NCI-H748 treated with DMSO at 0.1 percent for 48 hours (cell line): ENCODE measurements around the gene CYB561D1.

Experiments
- DNase-seq: peaks from one replicate; lab custom pipeline; 2025; lab: John Stamatoyannopoulos, UW

Gene CYB561D1

GRCh38 chr1:109481646-109482045 lies 12.2 kb upstream of the CYB561D1 start:
- no peak for DNase-seq

- DNase-seq, result no peak
These were observed 11.7 kb upstream of the CYB561D1 start for GRCh38 chr1:109482242-109482641.

GRCh38 chr1:109482791-109483671 lies 10.9 kb upstream of the CYB561D1 start:
- DNase-seq, result peak; percentile 61

- peak; percentile 64 for DNase-seq
These were observed 10.0 kb upstream of the CYB561D1 start, which contains the start of gene ATXN7L2 for GRCh38 chr1:109483672-109484518. ATXN7L2 (plus strand) TSS chr1:109483905; CDS start chr1:109483954, 49 bp downstream.

- DNase-seq, result no peak
These were observed 9.3 kb upstream of the CYB561D1 start for GRCh38 chr1:109484519-109484975.

GRCh38 chr1:109485001-109485400 lies 8.9 kb upstream of the CYB561D1 start:
- no peak for DNase-seq

- no peak for DNase-seq
These were observed 6.6 kb upstream of the CYB561D1 start for GRCh38 chr1:109487261-109487660.

GRCh38 chr1:109488201-109488600 lies 5.7 kb upstream of the CYB561D1 start:
- DNase-seq, result no peak

- DNase-seq, result no peak
These were observed 5.2 kb upstream of the CYB561D1 start for GRCh38 chr1:109488696-109489095.

GRCh38 chr1:109490029-109490933 lies 3.6 kb upstream of the CYB561D1 start:
- DNase-seq, result peak; percentile 35

- DNase-seq, result no peak
These were observed 3.0 kb upstream of the CYB561D1 start for GRCh38 chr1:109490934-109491302.

GRCh38 chr1:109491372-109491771 lies 2.5 kb upstream of the CYB561D1 start:
- DNase-seq, result no peak

- no peak for DNase-seq
These were observed 1.1 kb upstream of the CYB561D1 start for GRCh38 chr1:109492779-109493178.

GRCh38 chr1:109493227-109493626 lies 667 bp upstream of the CYB561D1 start:
- DNase-seq, result no peak

- no peak for DNase-seq
These were observed 1.8 kb downstream of the CYB561D1 start for GRCh38 chr1:109495738-109496137.

GRCh38 chr1:109497449-109498160 lies 3.7 kb downstream of the CYB561D1 start:
- no peak for DNase-seq

- no peak for DNase-seq
These were observed 4.4 kb downstream of the CYB561D1 start for GRCh38 chr1:109498161-109498801.

- DNase-seq, result no peak
These were observed 5.2 kb downstream of the CYB561D1 start for GRCh38 chr1:109499081-109499480.

- DNase-seq, result no peak
These were observed 6.0 kb downstream of the CYB561D1 start for GRCh38 chr1:109499661-109500536.
